HTERT RPE-1 (cell line): Measurements from ENCODE around the gene CSN1S1.

Experiments
- in situ Hi-C: fragments of 300-500 bp; cut with MboI; formaldehyde crosslinking; loops from 4 replicates; pipeline ENCODE4 v1.14.3; 2020; ENCODE audit warnings: low sequenced_read_pairs

Gene CSN1S1

DNA sequence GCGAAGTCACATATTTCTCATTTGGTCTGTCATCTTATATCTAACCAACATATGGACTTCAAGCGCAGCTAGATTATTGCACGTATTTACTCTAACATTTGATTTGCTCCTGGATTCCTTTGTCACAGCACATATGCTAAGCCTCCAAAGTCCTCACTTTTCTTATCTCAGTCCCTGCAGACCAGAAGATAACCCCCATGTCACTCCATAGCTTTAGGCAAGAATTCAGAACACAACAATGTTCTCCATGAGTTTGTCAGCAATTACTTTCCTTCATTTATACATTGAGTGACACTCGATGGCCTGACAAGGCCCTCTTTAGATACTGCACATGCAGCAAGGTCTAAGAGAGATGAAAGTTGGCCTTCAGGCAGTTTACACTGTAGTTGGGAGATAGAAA is 60.1 kb downstream of the CSN1S1 start:
- in situ Hi-C loops = no loop called here

DNA sequence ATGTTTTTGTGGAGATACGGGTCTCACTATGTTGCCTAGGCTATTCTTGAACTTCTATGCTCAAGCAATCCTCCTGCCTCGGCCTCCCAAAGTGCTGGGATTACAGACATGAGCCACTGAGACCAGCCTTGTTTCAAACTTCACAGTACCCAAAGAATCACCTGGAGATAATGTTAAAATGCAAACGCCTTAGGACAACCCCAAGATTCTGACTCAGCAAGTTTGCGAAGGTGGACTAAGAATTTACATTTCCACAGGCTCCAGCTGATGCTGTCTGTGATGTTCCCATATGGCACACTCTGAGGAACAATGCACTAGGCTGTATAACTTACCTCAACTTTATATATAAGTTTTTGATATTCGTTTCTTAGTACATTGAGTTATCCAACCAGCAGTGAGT is 63.9 kb downstream of the CSN1S1 start:
- in situ Hi-C loops = no loop called here

DNA sequence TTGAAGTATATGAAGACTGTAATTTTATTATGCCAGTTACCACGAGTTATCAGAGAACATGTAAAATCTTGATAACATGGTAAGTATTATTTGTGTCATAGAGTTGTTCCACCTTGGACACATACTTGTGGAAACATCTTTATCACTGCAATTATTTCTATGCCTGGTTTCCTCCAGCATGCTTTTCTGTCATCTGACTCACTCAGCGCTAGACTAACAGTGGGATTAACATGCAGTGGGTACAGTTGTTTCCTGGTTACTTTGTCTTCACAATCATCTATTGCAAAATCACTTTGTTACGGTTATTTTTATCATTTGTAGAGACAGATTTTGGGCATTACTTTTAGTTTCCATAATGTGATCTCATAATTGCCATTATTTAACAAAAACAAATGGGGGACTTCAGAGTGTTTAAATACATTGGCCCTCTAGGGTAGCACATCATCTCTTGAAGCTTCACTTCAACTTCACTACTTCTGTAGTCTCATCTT is 64.7 kb downstream of the CSN1S1 start, which contains the start of gene STATH:
Gene STATH (plus strand): TSS at position 441 of the 491 bp plus-strand sequence. CDS start 2,472 bp downstream, outside the sequence.
- in situ Hi-C loops = no loop called here
